GM23248 (cell line): ENCODE measurements around the gene MAB21L1. TPM values are rescaled to one million over a fixed set of nuclear protein-coding genes. Genes with fewer than 3 reads are reported as not detected.

ENCODE experiments used
- DNase-seq: peaks from one replicate; pipeline ENCODE4 v3.0.0-alpha.2; 2015
- H2AFZ ChIP-seq: fragments of 200-600 bp; sonication (generic); 2 replicates; pipeline ENCODE4 v1.6.1; 2016; ENCODE audit warnings: antibody characterized with exemption
- H3F3A ChIP-seq: fragments of 200-600 bp; sonication (generic); 2 replicates; pipeline ENCODE4 v1.6.1; 2016; ENCODE audit warnings: mild to moderate bottlenecking, antibody characterized with exemption, mixed run types; ENCODE audit not compliant: insufficient read depth
- H3K27ac ChIP-seq: fragments of 200-600 bp; sonication (generic); 2 replicates; pipeline ENCODE4 v1.5.1; 2016; ENCODE audit warnings: mild to moderate bottlenecking
- H3K27me3 ChIP-seq: fragments of 200-600 bp; sonication (generic); replicated peaks from 2 replicates; pipeline ENCODE4 v1.6.1; 2016; ENCODE audit warnings: mild to moderate bottlenecking; ENCODE audit not compliant: insufficient read depth
- H3K36me3 ChIP-seq: fragments of 200-600 bp; sonication (generic); 2 replicates; pipeline ENCODE4 v1.6.1; 2016; ENCODE audit warnings: low read depth, mild to moderate bottlenecking
- H3K4me1 ChIP-seq: fragments of 200-600 bp; sonication (generic); 2 replicates; pipeline ENCODE4 v1.6.1; 2016; ENCODE audit warnings: mild to moderate bottlenecking; ENCODE audit not compliant: insufficient read depth
- H3K4me2 ChIP-seq: fragments of 200-600 bp; sonication (generic); one replicate; pipeline ENCODE4 v1.6.1; 2016; ENCODE audit warnings: mild to moderate bottlenecking; ENCODE audit not compliant: unreplicated experiment
- H3K4me3 ChIP-seq: fragments of 200-600 bp; sonication (generic); 2 replicates; pipeline ENCODE4 v1.5.1; 2016; ENCODE audit warnings: mild to moderate bottlenecking
- H3K79me2 ChIP-seq: fragments of 200-600 bp; sonication (generic); 2 replicates; pipeline ENCODE4 v1.6.1; 2016; ENCODE audit warnings: mild to moderate bottlenecking; ENCODE audit not compliant: insufficient read depth
- H3K9ac ChIP-seq: fragments of 200-600 bp; sonication (generic); 2 replicates; pipeline ENCODE4 v1.6.1; 2016; ENCODE audit warnings: mild to moderate bottlenecking
- H3K9me2 ChIP-seq: fragments of 200-600 bp; sonication (generic); 2 replicates; pipeline ENCODE4 v1.6.1; 2016; ENCODE audit warnings: mixed run types, mild to moderate bottlenecking, moderate library complexity; ENCODE audit not compliant: insufficient read depth
- H3K9me3 ChIP-seq: fragments of 200-600 bp; sonication (generic); one replicate; pipeline ENCODE4 v1.6.1; 2017; ENCODE audit warnings: low read depth
- H4K20me1 ChIP-seq: fragments of 200-600 bp; sonication (generic); 2 replicates; pipeline ENCODE4 v1.6.0; 2016; ENCODE audit not compliant: insufficient read depth
- EZH2 ChIP-seq: fragments of 200-600 bp; sonication (generic); IDR thresholded peaks from 2 replicates; pipeline ENCODE4 v1.6.1; 2018; ENCODE audit warnings: antibody characterized with exemption, mild to moderate bottlenecking; ENCODE audit not compliant: insufficient read depth, poor library complexity, severe bottlenecking
- EZH2phosphoT487 ChIP-seq: fragments of 200-600 bp; sonication (generic); IDR thresholded peaks from 2 replicates; pipeline ENCODE4 v1.6.1; 2018; ENCODE audit warnings: antibody characterized with exemption, moderate library complexity, mild to moderate bottlenecking, low read depth; ENCODE audit not compliant: insufficient read depth
- WGBS, 2 experiments: methylation state at CpG; one replicate each; pipeline ENCODE4 v1.1.6; 2015 to 2017; ENCODE audit warnings: low lambda C conversion rate in 2 of 2, low coverage in 1 of 2; ENCODE audit errors: missing lambda C conversion rate in 2 of 2; 5-methylcytosine and 5-hydroxymethylcytosine counted together
- in situ Hi-C: fragments of 300-500 bp; cut with MboI; formaldehyde crosslinking; loops from 2 replicates; pipeline ENCODE4 v1.15.0; 2020
- polyA plus RNA-seq: library from polyadenylated mRNA; unstranded; fragments of >200 nt; fragmentation: Nextera tagmentation; extraction: Ambion mirVana; gene quantifications from 2 replicates; pipeline ENCODE4 v1.2.1, GENCODE V29; 2016
- total RNA-seq: library from RNA; depleted of rRNA; stranded (reverse); fragments of >200 nt; shearing (Covaris generic); gene quantifications from 2 replicates; pipeline ENCODE4 v1.2.3, GENCODE V29; 2014

MAB21L1 gene
- total and polyA plus RNA-seq, 2 experiments from 2014 or later, result 13.1 to 14.4 TPM

DNA sequence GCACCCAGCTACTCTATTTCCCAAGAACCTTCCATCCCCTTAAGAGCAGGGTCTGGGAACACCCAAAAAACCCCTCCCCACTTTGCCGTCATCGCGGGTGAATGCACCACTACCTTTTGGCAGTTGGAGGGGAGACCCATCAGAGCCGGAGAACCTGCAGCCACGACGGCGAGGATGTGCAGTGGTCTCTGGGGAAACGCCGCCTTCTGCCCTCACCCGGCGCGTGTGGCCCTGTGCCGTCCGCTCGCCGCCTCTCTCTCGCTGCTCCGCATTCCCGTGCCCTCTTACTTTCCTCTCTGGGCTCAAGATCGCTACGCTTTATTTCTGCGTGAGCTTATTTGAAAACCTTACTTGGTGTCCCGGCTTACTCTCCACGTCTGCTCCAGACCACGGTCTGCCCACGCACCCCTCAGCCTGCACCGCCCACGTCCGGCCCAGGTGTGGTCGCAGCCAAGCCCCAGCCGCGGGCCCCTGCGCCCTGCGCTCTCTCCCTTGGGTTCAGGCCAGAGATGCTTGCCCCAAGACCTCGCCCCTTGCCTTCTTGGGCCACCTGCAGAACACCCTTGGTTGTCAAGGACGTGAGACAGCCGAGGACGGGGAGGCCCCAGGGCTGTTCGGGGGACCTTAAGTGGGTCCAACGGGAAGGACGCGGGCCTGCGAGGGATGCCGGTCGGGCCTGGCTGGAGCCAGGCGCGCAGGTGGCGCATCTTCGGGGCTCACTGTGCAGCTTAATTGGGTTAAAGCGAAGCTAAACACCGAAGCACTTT is 2.0 kb upstream of the MAB21L1 start:
- H3K79me2 ChIP-seq, result peaks cover 33% of the 10 kb centered on the region
- TF ChIP-seq EZH2phosphoT487 (no peak), EZH2 (no peak)
- H3K36me3 ChIP-seq, result no peaks in the 10 kb centered on the region
- H2AFZ ChIP-seq, result no peak overlapping the region
- no peaks in the 10 kb centered on the region for H3K27me3 ChIP-seq
- H3K4me1 ChIP-seq, result 0 out of 2 replicates have a peak, but pooled peaks cover 5% of the 10 kb centered on the region
- no peak overlapping the region for H3K4me2 ChIP-seq
- no peaks in the 10 kb centered on the region for H3K9me3 ChIP-seq
- in situ Hi-C loops, result loop anchor here (10.0 kb wide), 1 partner anchor 246 kb away; no protein-coding TSS in a partner anchor
- DNase-seq, result no peak
- H3F3A ChIP-seq, result peaks cover 18% of the 10 kb centered on the region
- no peaks in the 10 kb centered on the region for H4K20me1 ChIP-seq
- 95 to 97% methylated on average over 38 to 51 of the region's 51 CpGs for WGBS, 2 experiments
- no peak overlapping the region for H3K27ac ChIP-seq
- H3K9ac ChIP-seq, result no peak overlapping the region
- no peak overlapping the region for H3K4me3 ChIP-seq
- no peaks in the 10 kb centered on the region for H3K9me2 ChIP-seq

DNA sequence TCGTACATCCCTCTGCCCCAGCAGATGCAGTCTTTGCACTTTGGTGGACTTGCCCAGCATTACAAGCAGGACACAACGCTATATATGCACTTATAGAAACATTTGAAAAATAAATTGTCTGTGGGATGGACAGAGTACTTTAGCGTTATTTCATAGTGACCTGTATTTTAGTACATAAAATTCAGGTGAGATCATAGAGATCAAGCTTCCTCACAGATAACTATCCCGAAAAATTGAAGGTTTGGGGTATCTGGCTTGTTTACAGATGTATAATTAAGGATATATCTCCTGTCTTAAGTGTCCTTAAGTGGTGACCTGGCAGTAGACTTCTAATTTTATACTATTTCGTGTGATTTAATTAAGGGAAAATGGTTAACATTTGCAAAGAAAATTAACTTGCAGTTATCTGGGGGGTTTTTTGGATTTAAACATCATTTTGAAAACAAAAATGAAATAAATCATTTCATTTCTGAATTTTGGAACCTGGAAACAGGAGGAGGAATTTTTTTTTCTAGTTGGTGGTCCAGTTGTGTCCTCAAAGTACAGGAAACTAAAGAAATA is 977 bp upstream of the MAB21L1 start:
- no peak overlapping the region for H3K27ac ChIP-seq
- H3K9me2 ChIP-seq, result no peaks in the 10 kb centered on the region
- H3K4me3 ChIP-seq, result peak overlapping the region; percentile 99; the same call in 1 of the 2 replicates
- TF ChIP-seq EZH2 (no peak), EZH2phosphoT487 (no peak)
- H2AFZ ChIP-seq, result no peak overlapping the region; the same call in 1 of the 2 replicates
- peaks cover 42% of the 10 kb centered on the region for H3K79me2 ChIP-seq
- no peaks in the 10 kb centered on the region for H4K20me1 ChIP-seq
- 0 out of 2 replicates have a peak, but pooled peaks cover 5% of the 10 kb centered on the region for H3K4me1 ChIP-seq
- no peaks in the 10 kb centered on the region for H3K27me3 ChIP-seq
- no peak overlapping the region for H3K4me2 ChIP-seq
- H3K9me3 ChIP-seq, result no peaks in the 10 kb centered on the region
- in situ Hi-C loops, result loop anchor here (10.0 kb wide), 1 partner anchor 247 kb away; no protein-coding TSS in a partner anchor
- H3K9ac ChIP-seq, result no peak overlapping the region
- 90 to 93% methylated on average over 5 of the region's 5 CpGs for WGBS, 2 experiments
- H3F3A ChIP-seq, result peaks cover 18% of the 10 kb centered on the region
- DNase-seq, result no peak
- no peaks in the 10 kb centered on the region for H3K36me3 ChIP-seq

GRCh38 chr13:35475212-35475959 is 1.1 kb downstream of the MAB21L1 start:
- Histone ChIP-seq H3K36me3 (no peaks in the 10 kb centered on the region), H4K20me1 (no peaks in the 10 kb centered on the region), H3K4me2 (peak overlapping the region; percentile 100), H3K9ac (peak overlapping the region; percentile 90), H3K27me3 (no peaks in the 10 kb centered on the region), H3K9me3 (no peaks in the 10 kb centered on the region), H3F3A (peaks cover 26% of the 10 kb centered on the region), H3K79me2 (peaks cover 58% of the 10 kb centered on the region), H3K9me2 (no peaks in the 10 kb centered on the region), H3K4me1 (0 out of 2 replicates have a peak, but pooled peaks cover 5% of the 10 kb centered on the region), H3K4me3 (peak overlapping the region; percentile 99), H3K27ac (peak overlapping the region; percentile 89), H2AFZ (peak overlapping the region; percentile 86)
- peak; percentile 81 for DNase-seq
- in situ Hi-C loops, result loop anchor here (10.0 kb wide), 1 partner anchor 249 kb away; no protein-coding TSS in a partner anchor
- WGBS, 2 experiments, result 0 to 2% methylated on average over 47 of the region's 47 CpGs
- no peak for TF ChIP-seq EZH2
- no peak for TF ChIP-seq EZH2phosphoT487
